ENCODE measurements around the gene TLE1. TPM values are rescaled to one million over a fixed set of nuclear protein-coding genes. Genes with fewer than 3 reads are reported as not detected.

TLE1 gene
- total RNA-seq, 1 donor from 2014 or later: 92.7 TPM

- DNase-seq: peak; percentile 95
Measured at GRCh38 chr9:81686614-81687520, 2.5 kb downstream of the TLE1 start.

- peak; percentile 49 for DNase-seq
Measured at GRCh38 chr9:81685763-81686613, 3.4 kb downstream of the TLE1 start.

GRCh38 chr9:81684635-81685034 lies 4.7 kb downstream of the TLE1 start:
- DNase-seq: no peak

- DNase-seq: no peak
Measured at GRCh38 chr9:81683704-81684103, 5.6 kb downstream of the TLE1 start.

- no peak for DNase-seq
Measured at GRCh38 chr9:81683238-81683637, 6.1 kb downstream of the TLE1 start.

GRCh38 chr9:81682797-81683196 lies 6.5 kb downstream of the TLE1 start:
- DNase-seq: peak; percentile 63

- no peak for DNase-seq
Measured at GRCh38 chr9:81682177-81682576, 7.2 kb downstream of the TLE1 start.

- no peak for DNase-seq
Measured at GRCh38 chr9:81680506-81680905, 8.8 kb downstream of the TLE1 start.

GRCh38 chr9:81680006-81680405 lies 9.3 kb downstream of the TLE1 start:
- DNase-seq: no peak

- no peak for DNase-seq
Measured at GRCh38 chr9:81678088-81678487, 11.3 kb downstream of the TLE1 start.

GRCh38 chr9:81676395-81676794 lies 13.0 kb downstream of the TLE1 start:
- peak; percentile 29 for DNase-seq

- no peak for DNase-seq
Measured at GRCh38 chr9:81673310-81673709, 16.0 kb downstream of the TLE1 start.

GRCh38 chr9:81671880-81672280 lies 17.5 kb downstream of the TLE1 start:
- peak; percentile 68 for DNase-seq

GRCh38 chr9:81669866-81670265 lies 19.5 kb downstream of the TLE1 start:
- DNase-seq: no peak

- no peak for DNase-seq
Measured at GRCh38 chr9:81669041-81669651, 20.2 kb downstream of the TLE1 start.

- no peak for DNase-seq
Measured at GRCh38 chr9:81666123-81666522, 23.2 kb downstream of the TLE1 start.

GRCh38 chr9:81665322-81665871 lies 23.9 kb downstream of the TLE1 start:
- no peak for DNase-seq

GRCh38 chr9:81664638-81665222 lies 24.6 kb downstream of the TLE1 start:
- DNase-seq: no peak

GRCh38 chr9:81661339-81661738 lies 28.0 kb downstream of the TLE1 start:
- DNase-seq: no peak

- no peak for DNase-seq
Measured at GRCh38 chr9:81656871-81657337, 32.4 kb downstream of the TLE1 start.

GRCh38 chr9:81656004-81656403 lies 33.3 kb downstream of the TLE1 start:
- peak; percentile 42 for DNase-seq

- DNase-seq: no peak
Measured at GRCh38 chr9:81653240-81653639, 36.1 kb downstream of the TLE1 start.
